ENCODE results near the gene VWA5A.

Gene VWA5A, protein sequence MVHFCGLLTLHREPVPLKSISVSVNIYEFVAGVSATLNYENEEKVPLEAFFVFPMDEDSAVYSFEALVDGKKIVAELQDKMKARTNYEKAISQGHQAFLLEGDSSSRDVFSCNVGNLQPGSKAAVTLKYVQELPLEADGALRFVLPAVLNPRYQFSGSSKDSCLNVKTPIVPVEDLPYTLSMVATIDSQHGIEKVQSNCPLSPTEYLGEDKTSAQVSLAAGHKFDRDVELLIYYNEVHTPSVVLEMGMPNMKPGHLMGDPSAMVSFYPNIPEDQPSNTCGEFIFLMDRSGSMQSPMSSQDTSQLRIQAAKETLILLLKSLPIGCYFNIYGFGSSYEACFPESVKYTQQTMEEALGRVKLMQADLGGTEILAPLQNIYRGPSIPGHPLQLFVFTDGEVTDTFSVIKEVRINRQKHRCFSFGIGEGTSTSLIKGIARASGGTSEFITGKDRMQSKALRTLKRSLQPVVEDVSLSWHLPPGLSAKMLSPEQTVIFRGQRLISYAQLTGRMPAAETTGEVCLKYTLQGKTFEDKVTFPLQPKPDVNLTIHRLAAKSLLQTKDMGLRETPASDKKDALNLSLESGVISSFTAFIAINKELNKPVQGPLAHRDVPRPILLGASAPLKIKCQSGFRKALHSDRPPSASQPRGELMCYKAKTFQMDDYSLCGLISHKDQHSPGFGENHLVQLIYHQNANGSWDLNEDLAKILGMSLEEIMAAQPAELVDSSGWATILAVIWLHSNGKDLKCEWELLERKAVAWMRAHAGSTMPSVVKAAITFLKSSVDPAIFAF

DNA sequence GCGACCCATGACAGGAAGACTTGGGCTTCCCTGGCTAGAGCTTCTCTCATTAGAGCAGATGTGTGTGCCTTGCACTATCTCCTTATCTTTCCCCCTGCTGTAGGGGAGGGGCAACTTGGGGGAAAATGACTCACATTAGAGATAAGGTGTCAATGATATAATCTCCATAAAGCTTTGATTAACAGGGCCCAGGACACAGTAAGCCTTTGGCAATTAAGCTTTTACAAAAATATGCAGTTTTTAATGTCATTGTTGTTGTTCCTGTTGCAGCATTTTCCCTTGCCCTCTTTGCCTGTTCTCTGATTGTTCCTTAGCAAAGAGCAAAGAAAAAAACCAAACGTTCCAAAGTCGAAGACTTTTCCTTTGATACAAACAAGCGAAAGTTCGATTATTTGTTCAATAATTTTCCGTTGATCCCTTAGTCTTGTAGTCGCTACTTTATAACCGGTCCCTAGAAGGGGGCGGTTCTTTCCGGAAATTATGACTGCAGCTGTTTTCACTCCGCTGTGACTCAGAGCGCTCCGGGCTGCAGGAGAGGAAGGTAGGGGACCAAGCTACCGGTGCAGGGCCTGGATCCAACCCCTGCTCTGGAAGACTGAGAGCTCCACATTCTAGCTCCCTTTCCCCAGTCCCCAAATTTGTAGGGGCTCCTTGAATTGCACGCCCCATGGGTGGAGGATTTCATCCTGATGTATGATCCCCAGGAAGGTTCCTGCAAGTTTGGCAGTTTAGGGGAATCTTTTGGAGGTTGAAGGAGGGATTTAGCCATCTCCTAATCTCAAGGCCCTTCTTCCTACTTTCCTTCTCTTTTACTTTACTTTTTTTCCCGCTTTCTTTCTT, at the start of gene VWA5A:
VWA5A (plus strand) TSS at position 509 of the 840 bp plus-strand sequence. CDS start 2,062 bp downstream, outside the sequence.
- peak; percentile 88 for DNase-seq

DNA sequence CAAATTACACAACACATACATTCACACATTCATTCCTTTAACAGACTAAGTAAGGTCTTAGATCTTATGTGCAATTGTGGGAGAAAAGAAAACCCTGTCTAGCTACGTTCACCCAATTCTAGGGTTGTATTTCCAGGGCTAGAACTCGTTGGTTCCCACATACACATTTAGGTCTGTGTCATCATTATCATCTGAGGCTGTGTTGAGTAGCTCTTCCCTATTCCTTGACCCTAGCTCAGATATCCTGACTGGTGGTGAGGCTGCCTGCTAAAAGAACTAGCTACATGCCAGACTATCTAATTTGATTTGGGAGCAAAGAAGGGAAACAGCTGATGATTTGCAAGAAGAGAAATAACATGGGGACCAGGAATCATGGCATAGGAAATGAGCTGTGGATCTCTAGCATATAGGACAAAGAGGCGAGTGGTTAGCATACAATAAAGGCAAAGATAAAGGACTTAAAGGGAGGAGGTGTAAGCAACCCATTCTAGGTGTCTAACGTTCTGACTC, 46.6 kb upstream of the VWA5A start:
- no peak for DNase-seq

DNA sequence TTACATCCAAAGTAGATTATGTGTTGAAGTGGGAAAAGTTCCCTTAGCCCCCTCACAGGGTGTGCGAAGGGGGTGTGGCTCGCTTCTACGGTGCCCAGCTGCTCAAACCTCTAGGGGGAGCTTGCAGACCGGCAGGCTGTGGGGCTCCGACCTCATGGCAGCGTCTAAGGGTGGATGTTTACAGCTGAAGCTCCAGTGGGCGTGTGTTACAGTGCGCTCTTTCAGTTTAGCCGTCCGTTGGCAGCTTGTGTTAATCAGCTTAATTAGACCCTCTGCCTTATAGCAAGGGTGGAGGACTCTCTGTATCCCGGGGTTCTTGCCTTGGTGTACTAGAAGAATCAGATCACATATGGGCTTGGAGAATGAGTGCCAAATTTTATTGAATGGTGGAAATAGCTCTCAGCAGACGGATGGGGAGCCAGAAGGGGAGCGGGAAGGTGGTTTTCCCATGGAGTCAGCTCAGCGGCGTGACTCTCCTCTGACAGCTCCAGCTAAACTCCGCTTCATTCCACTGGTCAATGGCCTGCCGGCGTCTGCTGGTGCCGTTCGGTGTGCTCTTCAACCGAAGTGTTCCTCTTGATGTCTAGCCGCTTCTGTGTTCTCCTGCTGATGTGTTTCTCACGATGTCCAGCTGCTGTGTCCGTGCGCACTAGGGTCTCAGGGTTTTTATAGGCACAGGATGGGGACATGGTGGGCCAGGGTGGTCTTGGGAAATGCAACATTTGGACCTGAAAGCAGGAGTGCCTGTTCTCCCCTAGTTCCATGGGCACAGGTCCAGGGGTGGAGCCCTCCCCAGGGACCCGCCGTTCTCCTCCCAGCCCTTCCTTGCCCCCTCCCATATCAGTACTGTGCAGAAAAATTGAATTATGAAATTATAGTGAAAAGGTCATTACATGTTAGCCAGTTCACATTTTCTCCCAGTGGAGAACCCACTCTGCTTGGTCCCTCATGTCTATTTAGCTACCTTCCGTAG, 45.5 kb upstream of the VWA5A start:
- DNase-seq, result peak; percentile 91

DNA sequence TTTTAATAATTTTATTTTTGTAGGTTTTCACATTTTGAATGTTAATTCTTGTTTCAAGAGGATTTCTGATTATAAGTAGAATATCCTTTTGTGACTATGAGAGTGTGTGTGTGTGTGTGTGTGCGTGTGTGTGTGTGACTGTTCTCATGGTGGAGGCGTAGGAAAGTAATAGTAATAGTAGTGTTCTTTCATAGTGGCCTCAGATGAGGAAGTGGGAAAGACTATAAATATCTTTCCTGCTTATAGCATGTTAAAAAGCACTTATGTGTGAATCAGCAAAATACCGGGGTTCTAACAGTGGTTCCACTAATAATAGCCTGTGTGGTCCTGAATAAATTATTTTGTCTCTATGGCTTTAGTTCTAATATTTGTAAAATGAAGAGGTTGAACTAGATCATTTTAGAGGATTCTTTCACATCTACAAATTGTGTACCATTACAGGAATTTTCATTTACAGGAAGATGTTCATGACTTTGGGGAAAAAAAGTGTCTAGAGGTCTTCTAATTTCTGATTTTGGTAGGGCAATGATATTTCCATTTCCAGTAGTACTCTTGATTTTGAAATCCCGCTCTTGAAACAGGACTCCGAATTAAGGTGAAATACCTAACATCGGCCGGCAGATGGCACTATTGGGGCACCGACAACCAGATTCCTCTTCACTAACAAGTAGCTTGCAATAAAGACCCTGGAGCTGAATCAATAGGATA, 44.2 kb upstream of the VWA5A start:
- peak; percentile 81 for DNase-seq

DNA sequence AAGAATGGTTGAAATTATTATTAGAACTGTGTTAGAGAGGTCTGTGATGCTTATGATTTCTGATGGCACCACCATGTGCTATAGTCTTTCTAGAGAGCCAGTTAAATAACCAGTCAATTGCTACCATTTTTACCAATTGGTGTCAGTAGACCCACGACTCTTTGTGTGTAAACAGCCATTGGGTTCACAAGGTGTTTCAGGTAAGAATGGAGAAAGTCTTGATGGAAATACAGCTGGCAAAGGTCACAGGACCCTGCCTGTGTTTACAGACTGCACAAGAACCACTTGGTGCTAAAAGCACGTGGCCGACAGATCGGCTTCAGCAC, 43.7 kb upstream of the VWA5A start:
- no peak for DNase-seq

DNA sequence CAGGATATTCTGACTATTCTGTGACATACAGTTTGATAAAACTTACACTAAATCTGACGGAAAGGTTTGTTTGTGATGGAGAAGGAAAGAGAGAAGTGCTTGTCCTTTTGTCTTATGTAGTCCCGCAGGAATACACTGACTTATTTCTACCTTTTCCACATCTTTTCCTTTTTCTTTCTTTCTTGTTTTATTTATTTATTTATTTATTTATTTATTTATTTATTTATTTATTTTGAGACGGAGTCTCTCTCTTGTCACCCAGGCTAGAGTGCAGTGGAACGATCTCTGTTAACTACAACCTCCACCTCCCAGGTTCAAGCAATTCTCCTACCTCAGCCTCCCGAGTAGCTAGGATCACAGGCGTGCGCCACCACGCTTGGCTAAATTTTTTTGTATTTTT, 43.1 kb upstream of the VWA5A start:
- DNase-seq, result no peak

DNA sequence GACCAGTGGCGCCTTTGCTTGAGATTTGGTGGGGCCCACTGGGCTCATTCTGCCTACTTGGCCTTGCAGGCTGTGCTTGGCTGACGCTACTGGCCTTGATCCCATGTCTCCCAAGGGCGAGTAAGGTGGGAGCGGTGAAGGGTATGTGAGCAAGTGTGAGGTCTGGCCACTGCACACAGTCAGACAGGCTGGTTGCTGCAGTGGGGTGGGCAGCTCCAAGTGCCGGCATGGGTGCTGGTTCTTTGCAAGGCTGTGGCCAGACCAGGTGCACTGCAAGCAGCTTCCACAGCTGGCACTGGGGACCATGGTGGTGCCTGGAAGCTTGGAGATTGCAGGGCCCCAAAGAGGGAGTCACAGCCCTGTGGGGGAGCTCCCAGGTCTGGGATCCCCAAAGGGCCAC, 40.7 kb upstream of the VWA5A start:
- no peak for DNase-seq

DNA sequence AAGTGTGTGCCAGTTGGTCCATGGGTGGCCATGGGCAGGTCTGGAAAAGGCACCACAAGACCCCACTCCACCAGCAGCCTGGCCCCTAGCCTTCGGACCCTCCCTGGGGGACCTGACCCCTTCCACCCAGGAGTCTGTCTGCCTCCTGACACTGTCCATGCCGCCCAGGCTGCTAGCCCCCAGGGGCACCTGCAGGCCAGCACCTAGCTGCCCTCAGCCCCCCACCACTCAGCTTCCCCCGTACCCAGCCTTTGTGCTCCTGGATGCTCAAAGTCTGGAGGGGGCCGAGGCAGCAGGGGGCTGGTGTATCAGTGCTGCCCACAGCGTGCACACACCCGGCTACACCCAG, 39.8 kb upstream of the VWA5A start:
- DNase-seq, result no peak

DNA sequence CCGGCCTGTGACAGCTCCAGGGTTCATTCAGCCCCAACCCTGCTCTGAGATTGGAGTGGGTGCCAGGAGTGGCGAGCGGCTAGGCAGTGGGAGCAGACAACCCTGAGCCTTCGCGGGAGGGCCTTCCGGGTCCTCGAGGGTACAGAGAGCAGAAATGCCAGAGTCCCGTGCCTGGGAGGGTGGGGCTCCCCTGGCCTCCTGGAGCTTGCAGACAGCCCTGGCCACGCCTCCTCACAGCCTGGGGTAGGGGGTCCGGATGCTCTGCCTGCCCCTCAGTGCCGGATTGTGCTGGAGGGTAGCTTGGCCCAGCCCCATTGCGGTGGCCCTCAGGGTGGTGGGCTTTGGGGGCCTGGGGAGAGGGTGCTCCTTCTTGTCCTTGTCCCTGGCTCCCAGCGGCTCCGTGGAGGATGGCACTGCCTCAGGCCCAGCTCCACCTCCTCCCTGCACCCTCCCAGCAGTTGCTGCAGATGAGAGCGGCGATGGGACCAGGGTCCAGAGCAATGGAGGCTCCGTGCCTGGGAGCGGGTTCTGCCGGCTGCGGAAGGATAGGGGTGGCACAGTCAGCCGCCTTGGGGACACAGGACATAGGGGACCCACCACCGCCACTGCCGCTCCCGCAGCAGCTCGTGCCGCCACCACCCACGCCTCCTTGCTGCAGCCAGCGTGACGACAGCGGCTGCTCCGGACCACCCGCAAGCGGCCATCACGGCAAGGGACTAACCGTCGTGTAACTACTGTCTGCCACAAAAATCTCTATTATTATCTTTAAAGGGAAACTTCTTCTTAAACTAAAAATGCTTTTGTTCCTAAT, 39.2 kb upstream of the VWA5A start:
- peak; percentile 49 for DNase-seq

DNA sequence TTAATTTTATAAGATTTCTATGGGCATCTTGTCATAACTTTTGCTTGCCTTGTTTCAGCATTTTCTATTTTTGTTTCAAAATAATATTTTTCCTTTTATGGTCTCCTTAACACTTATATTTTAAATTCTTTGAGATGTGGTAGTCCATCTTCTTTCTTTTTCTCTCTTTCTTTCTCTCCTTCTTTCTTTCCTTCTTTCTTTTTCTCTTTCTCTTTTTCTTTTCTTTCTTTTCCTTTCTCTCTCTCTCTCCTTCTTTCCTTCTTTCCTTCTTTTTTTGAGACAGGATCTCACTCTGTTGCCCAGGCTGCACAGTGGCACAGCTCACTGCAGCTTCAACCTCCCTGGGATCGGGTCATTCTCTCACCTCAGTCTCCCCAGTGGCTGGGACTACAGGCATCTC, 38.0 kb upstream of the VWA5A start:
- DNase-seq, result no peak

DNA sequence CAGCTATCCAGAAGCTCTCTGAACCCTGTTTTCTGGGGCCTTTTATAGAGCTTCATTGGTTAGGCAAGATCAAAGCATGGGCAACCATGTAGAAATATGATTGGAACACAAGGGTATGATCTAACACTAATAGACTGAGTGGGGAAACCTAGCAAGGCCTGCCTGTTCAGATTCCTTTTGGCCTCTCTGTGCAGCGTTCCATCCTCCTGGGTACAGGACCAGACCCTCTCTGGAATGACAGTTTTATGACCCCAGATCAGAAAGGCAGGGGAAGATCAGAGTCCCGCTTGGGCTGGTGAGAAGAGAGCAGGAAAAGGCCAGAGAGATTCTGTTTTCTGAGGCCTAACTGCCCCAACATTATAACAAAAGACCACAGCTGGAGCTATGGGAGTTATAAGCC, 36.7 kb upstream of the VWA5A start:
- DNase-seq, result no peak

DNA sequence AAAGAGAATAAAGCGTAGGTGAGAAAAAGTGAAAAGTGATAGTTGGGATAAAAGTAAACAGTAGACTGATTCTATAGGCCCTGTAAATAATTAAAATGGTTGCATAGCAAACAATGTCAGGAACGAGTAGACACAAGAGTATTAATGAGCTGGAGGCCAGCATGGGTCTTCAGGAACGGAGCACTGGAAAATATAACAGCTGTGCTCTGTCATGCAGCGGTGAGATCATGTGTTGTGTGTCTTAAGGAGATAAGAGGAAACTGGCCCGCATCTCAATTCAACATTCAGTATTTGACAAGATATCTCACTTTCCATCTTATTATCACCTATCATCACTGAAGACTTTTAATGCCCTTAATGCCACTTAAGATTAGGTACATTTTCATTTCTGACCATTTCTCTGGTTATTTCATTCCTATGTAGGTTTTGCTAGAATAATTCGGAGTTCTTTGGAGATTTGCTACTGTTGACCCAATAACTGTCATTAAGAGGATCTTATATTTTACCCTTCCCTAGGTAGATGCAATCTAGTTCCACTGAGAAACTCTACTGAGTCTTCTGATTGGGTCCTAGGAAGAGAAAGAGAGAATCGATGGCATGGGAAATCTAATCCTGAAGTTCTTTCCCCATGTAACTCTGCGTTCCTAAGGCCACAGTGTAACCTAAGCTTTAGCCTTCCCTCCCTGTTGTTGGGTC, 35.5 kb upstream of the VWA5A start:
- DNase-seq, result peak; percentile 88

DNA sequence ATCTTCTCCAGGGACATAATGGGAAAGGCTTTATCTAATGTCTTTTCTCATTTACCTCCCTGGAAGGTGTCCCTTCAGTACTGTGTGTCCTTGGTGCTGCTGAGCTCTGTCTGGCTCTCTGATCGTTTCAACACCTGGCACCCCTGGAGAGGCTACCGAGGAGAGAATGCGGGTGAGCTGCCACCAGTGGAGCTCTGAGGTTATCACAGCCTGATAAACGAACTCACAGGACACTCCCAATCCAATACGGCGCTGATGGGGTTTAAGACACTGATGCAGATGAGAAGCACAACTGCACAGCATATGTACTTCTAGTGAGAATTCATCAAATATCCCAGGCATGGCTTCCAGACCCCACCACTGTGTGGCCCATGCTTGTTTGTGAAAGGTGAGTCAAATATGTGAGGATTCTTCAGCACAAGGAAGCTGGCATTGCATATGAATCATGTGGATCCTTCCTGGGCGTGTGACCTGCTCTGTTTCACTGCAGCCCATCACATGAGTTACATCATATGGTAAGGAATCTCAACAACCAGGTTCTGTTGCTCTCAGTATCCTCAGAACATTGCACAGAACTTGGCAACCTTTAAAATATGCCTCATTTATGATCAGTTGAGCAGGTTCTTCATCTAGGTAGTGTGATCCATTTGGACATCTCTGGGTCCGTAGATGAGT, 34.8 kb upstream of the VWA5A start:
- DNase-seq, result no peak

DNA sequence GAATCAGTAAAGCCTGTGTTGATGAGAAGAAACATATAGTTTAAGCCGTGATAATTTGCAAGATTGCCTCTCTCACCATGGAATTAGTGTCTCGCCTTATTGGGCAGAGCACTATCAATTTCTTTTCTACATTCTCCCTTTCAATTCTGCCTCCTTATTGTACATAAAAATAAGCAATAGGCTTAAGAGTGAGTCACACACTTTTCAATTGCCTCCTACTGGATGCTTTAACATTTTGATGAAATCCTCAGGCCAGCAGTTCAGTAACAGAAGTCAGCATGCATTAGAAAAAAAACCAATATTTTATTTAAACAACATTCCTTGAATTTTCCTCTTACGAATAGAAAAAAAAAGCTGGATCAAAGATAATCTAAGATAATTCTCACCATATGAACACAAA, 33.8 kb upstream of the VWA5A start:
- no peak for DNase-seq

DNA sequence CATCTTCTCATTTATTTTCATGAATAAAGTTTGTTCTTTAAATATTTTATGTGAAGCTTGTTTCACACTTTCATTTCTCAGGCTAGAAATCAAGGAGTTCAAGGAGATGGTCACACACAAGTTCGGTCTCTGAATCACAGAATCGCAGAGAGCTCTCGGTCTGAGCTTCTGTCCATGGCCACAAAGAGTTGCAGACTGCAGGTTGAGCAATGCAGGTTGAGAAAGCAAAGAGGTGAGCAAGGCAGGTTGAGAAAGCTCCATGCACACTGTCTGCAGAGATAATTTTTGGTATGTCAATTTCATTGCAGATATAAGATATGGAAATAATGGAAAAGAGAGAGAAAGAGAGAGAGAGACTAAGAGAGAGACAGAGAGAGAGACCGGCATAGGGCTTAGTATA, 32.9 kb upstream of the VWA5A start:
- DNase-seq, result no peak

DNA sequence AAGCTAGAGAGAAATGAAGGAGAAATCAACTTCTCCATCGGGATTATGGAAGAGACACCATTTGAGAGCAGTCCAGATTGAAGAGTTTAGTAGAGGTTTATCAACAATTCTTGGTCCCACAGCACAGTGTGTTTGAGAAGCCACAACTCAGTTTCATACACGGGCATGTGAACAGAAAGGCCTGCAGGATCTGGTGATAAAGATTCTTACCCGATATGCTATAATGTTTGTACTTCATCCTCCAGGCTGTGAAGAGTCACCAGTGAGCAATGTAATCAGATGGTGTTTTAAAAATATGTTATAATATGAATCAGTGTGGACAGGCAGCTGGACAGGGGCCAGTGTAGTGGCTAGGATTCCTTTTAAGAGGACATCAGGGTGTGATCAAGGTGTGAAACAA, 29.7 kb upstream of the VWA5A start:
- DNase-seq, result no peak

DNA sequence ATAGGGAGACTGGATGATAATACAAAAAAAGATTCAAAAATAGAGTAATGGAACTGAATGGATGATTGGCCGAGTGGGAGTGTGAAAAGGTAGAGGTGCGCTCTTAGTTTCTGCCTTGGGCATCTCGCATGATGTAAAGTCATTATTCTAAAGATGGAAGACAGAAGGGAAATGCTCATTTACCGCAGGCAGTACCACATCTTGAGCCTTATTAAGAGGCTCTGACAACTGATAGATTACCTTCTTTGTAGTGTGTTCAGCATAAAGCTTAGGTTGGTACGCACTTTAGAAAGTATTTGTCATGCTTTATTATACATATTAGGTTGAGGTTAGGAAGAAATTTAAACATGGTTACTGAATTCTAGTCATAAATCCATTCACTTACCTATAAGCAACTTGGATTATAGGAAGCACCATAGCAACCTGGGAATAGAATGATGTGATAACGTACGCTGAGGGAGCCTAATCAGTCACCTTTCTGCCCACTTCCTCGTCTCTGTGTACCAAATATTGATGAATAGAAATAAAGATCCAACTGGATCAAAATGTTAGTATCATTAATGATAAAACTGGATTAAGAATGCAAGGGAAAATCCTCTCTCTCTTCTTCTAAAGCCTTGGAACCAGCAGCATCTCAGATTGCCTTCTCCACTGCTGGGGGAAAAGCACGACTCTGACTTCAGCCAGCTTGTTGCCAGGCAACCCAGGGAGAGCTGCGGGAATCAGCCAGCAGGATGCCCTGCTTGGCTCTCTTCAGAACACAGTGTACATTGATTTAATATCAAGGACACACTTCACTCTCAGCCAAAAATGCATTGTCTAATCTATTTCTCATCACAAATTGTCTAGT, 29.0 kb upstream of the VWA5A start:
- no peak for DNase-seq

DNA sequence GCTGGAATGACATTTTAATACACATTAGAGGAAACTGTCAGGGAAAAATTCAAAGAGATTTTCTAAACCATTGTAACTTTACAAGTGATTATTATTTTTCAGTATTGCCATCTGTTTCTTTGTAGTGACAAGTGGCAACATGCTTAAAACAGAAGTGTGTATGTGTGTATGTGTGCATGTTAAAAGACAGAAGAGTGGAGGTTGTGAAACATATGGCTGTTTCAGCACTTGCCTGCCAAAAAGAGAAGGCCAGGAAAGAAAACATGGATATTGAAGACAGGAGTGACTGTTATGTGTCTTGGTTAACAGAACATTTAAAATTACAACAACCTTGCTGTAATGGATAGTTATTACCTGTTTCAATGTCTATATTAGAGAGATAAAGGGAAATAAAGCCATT, 24.3 kb upstream of the VWA5A start:
- no peak for DNase-seq

All from hematopoietic multipotent progenitor cell treated with erythropoietin and hydrocortisone succinate and interleukin-3 and kit ligand, for 6 days (in vitro differentiated cells).